Ovary (tissue), 3 donors: ENCODE data around the gene KLHL3.

Experiments
- POLR2A ChIP-seq: fragments of 450-650 bp; IDR thresholded peaks from one replicate; pipeline ENCODE4 v1.6.1; 2017; ENCODE audit warnings: antibody characterized with exemption, mild to moderate bottlenecking, moderate library complexity
- TF ChIP-seq, protein P1 (sequence below), 3 donors: fragments of 450-650 bp in 2 of 3; fragments of 200-600 bp in 1 of 3; IDR thresholded peaks; one replicate each; pipeline versions ENCODE4 v1.5.1 to v1.8.0; 2016 to 2022; ENCODE audit warnings: antibody characterized with exemption in 3 of 3, mild to moderate bottlenecking in 1 of 3
- donor health status: DM: no; HTN: no; CAD: no.

DNA sequence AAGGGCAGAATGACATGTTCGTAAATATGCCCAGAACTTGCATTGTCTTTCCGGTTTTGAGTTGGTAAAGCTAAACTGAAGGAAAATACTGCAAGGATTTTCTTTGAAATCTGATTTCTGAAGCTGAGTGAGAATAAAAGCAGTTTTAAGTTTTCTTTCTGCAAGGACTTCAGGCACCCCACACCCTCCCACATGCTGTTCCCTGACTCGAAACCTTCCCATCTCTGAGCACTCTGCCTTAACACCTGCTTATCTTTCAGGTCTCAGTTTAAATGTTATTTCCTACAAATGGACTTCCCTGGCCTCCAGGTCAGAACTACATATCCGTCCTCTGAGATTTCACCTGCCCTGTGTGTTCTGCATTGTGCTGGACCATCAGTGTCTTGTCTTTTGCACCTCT, 93.8 kb downstream of the KLHL3 start:
- TF ChIP-seq POLR2A, result no peak
- TF ChIP-seq, protein P1, sequence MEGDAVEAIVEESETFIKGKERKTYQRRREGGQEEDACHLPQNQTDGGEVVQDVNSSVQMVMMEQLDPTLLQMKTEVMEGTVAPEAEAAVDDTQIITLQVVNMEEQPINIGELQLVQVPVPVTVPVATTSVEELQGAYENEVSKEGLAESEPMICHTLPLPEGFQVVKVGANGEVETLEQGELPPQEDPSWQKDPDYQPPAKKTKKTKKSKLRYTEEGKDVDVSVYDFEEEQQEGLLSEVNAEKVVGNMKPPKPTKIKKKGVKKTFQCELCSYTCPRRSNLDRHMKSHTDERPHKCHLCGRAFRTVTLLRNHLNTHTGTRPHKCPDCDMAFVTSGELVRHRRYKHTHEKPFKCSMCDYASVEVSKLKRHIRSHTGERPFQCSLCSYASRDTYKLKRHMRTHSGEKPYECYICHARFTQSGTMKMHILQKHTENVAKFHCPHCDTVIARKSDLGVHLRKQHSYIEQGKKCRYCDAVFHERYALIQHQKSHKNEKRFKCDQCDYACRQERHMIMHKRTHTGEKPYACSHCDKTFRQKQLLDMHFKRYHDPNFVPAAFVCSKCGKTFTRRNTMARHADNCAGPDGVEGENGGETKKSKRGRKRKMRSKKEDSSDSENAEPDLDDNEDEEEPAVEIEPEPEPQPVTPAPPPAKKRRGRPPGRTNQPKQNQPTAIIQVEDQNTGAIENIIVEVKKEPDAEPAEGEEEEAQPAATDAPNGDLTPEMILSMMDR (IDR thresholded peaks at IDR 0.05), result no peak
